ENCODE measurements around the gene PRDX5. TPM values are rescaled to one million over a fixed set of nuclear protein-coding genes. Genes with fewer than 3 reads are reported as not detected.

Gene PRDX5
- total RNA-seq, 6 donors from 2014 or later: 146 to 493 (median 309) TPM

- 78 to 83% methylated on average over 11 to 12 of the region's 12 CpGs for WGBS, 2 donors
- H3K4me3 ChIP-seq: no peak overlapping the region
- peaks cover 4 to 11% (median 9%) of the 10 kb centered on the region in 4 donors for H3K4me1 ChIP-seq
- ATAC-seq (ENCODE audit: low FRiP score in 2 of 2): no peak
- peak overlapping the region in 1 of 4 donors; percentile 61 for H3K27ac ChIP-seq
- H3K27me3 ChIP-seq: no peaks in the 10 kb centered on the region
- H3K9me3 ChIP-seq: no peaks in the 10 kb centered on the region
- H3K36me3 ChIP-seq: peaks cover 0 to 3% (median 2%) of the 10 kb centered on the region in 4 donors
- TF ChIP-seq POLR2A (IDR thresholded peaks at IDR 0.05): no peak
- no peak for TF ChIP-seq EP300 (IDR thresholded peaks at IDR 0.05)
- TF ChIP-seq, protein P1, sequence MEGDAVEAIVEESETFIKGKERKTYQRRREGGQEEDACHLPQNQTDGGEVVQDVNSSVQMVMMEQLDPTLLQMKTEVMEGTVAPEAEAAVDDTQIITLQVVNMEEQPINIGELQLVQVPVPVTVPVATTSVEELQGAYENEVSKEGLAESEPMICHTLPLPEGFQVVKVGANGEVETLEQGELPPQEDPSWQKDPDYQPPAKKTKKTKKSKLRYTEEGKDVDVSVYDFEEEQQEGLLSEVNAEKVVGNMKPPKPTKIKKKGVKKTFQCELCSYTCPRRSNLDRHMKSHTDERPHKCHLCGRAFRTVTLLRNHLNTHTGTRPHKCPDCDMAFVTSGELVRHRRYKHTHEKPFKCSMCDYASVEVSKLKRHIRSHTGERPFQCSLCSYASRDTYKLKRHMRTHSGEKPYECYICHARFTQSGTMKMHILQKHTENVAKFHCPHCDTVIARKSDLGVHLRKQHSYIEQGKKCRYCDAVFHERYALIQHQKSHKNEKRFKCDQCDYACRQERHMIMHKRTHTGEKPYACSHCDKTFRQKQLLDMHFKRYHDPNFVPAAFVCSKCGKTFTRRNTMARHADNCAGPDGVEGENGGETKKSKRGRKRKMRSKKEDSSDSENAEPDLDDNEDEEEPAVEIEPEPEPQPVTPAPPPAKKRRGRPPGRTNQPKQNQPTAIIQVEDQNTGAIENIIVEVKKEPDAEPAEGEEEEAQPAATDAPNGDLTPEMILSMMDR (IDR thresholded peaks at IDR 0.05): no peak
- no peak for TF ChIP-seq POLR2AphosphoS5 (IDR thresholded peaks at IDR 0.05)
- DNase-seq: no peak
Observed at GRCh38 chr11:64347193-64347867, 29.4 kb downstream of the PRDX5 start.

DNA sequence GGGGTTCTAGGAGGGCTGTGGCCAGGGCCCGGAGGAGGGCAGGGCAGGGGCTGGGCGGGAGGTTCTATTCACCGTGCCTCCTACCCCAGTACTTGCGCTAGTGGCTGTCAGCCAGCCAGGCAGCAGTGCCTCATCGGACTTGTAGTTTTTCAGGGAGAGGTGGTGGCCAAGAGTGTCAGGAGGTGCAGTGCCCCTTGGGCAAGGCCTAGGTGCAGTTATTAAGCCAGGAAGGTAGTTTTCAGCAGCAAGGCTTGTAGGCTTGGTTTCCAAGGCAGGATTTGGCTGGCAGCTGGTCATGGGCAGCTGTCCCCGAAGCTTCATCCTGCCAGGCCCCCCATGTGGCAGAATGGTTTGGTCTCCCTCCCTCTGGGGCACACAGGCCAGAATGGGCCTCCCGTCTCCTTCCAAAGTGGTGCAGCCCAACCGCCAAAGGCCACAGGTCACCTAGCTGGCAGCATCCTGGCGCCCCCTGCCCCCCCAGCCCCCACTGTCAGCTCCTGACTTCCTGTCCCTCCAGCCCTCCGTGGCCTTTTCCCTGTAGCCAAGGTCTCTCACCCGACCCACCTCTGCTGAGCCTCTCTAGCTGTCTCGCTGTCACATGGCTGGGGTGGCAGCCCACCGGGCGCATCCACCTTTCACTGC is 30.6 kb downstream of the PRDX5 start:
- peaks cover 0 to 13% (median 2%) of the 10 kb centered on the region in 4 donors for H3K36me3 ChIP-seq
- no peak overlapping the region for H3K4me3 ChIP-seq
- no peak overlapping the region for H3K27ac ChIP-seq
- H3K9me3 ChIP-seq: no peaks in the 10 kb centered on the region
- 71 to 79% methylated on average over 5 to 13 of the region's 14 CpGs for WGBS, 2 donors
- TF ChIP-seq POLR2A (IDR thresholded peaks at IDR 0.05): no peak
- TF ChIP-seq, protein P1 (IDR thresholded peaks at IDR 0.05): no peak
- no peak for TF ChIP-seq EP300 (IDR thresholded peaks at IDR 0.05)
- no peak for TF ChIP-seq POLR2AphosphoS5 (IDR thresholded peaks at IDR 0.05)
- peaks cover 0 to 2% (median 0%) of the 10 kb centered on the region in 4 donors for H3K4me1 ChIP-seq
- DNase-seq (peak in 1 of 2 donors; percentile 53), ATAC-seq (ENCODE audit: low FRiP score in 2 of 2) (no peak)
- no peaks in the 10 kb centered on the region for H3K27me3 ChIP-seq

DNA sequence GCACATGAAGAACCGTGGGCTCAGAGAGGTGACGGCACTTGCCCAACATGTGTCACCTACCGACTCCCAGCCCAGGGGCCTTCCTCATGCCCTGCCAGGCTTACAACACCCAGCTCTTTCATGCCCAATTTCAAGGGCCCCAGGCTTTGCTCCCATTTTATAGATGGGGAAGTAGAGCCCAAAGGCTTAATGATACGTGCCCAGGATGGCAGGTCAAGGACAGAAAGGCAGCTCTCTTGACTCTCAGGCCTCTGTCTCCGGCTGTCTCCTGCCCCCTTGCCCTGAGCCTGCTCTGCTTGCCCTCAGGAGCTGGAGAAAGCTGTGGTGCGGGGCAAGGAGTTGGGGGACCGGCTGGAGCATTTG is 31.1 kb downstream of the PRDX5 start:
- TF ChIP-seq POLR2A (IDR thresholded peaks at IDR 0.05) (no peak), POLR2AphosphoS5 (IDR thresholded peaks at IDR 0.05) (no peak), EP300 (IDR thresholded peaks at IDR 0.05) (no peak)
- TF ChIP-seq, protein P1 (IDR thresholded peaks at IDR 0.05): no peak
- DNase-seq: peak in 1 of 2 donors; percentile 47
- Histone ChIP-seq H3K4me1 (no peaks in the 10 kb centered on the region), H3K27me3 (no peaks in the 10 kb centered on the region), H3K27ac (no peak overlapping the region), H3K9me3 (no peaks in the 10 kb centered on the region), H3K4me3 (no peak overlapping the region), H3K36me3 (peaks cover 0 to 14% (median 2%) of the 10 kb centered on the region in 4 donors)
- no peak for ATAC-seq (ENCODE audit: low FRiP score in 2 of 2)
- WGBS, 2 donors: 83 to 86% methylated on average over 5 to 7 of the region's 7 CpGs

GRCh38 chr11:64349404-64349803 is 31.5 kb downstream of the PRDX5 start:
- Histone ChIP-seq H3K4me1 (no peaks in the 10 kb centered on the region), H3K9me3 (no peaks in the 10 kb centered on the region), H3K36me3 (peaks cover 0 to 14% (median 2%) of the 10 kb centered on the region in 4 donors), H3K27me3 (no peaks in the 10 kb centered on the region), H3K4me3 (no peak overlapping the region), H3K27ac (no peak overlapping the region)
- no peak for TF ChIP-seq POLR2A (IDR thresholded peaks at IDR 0.05)
- no peak for TF ChIP-seq POLR2AphosphoS5 (IDR thresholded peaks at IDR 0.05)
- no peak for TF ChIP-seq EP300 (IDR thresholded peaks at IDR 0.05)
- TF ChIP-seq, protein P1 (IDR thresholded peaks at IDR 0.05): no peak
- 88% methylated on average over 9 to 11 of the region's 11 CpGs for WGBS, 2 donors
- ATAC-seq (ENCODE audit: low FRiP score in 2 of 2) (no peak), DNase-seq (peak in 1 of 2 donors; percentile 56)

Measured in upper lobe of left lung (tissue), 6 donors.